VCaP (cell line): ENCODE results near the gene PI16.

Experiments
- H3K27ac ChIP-seq: fragments of 450-650 bp; 2 replicates; pipeline ENCODE4 v1.5.1; 2017
- CTCF ChIP-seq: fragments of 450-650 bp; conservative IDR thresholded peaks from 2 replicates; pipeline ENCODE4 v1.5.1; 2017; ENCODE audit warnings: mild to moderate bottlenecking, moderate library complexity

The PI16 gene

GRCh38 chr6:36971921-36972673 is 17.6 kb downstream of the PI16 start:
- no peak overlapping the region for H3K27ac ChIP-seq
- no peak for TF ChIP-seq CTCF

- TF ChIP-seq CTCF, result no peak
- no peak overlapping the region for H3K27ac ChIP-seq
These were observed 18.7 kb downstream of the PI16 start for GRCh38 chr6:36973190-36973589.

- H3K27ac ChIP-seq, result no peak overlapping the region; the same call in 1 of the 2 replicates
- no peak for TF ChIP-seq CTCF
These were observed 19.1 kb downstream of the PI16 start for GRCh38 chr6:36973647-36974046.

GRCh38 chr6:36975231-36976006 is 20.9 kb downstream of the PI16 start:
- H3K27ac ChIP-seq, result no peak overlapping the region
- no peak for TF ChIP-seq CTCF

- no peak for TF ChIP-seq CTCF
These were observed 21.4 kb downstream of the PI16 start for GRCh38 chr6:36976007-36976264.

GRCh38 chr6:36976509-36976908 is 22.0 kb downstream of the PI16 start:
- no peak for TF ChIP-seq CTCF
- no peak overlapping the region for H3K27ac ChIP-seq

More at GRCh38 chr6:36976007-36976264, 21.4 kb downstream of the PI16 start:
- H3K27ac ChIP-seq, result no peak overlapping the region

GRCh38 chr6:36976931-36977330 is 22.4 kb downstream of the PI16 start:
- TF ChIP-seq CTCF, result no peak
- H3K27ac ChIP-seq, result no peak overlapping the region
